ENCODE measurements around the gene SCD5. TPM values are rescaled to one million over a fixed set of nuclear protein-coding genes. Genes with fewer than 3 reads are reported as not detected.

SCD5 gene
- total RNA-seq, 1 donor from 2014 or later = 36.9 TPM

- H3K4me3 Mint-ChIP-seq = no peak overlapping the region
- no peak for DNase-seq (ENCODE audit: low spot score)
- no peaks in the 10 kb centered on the region for H4K20me1 ChIP-seq (ENCODE audit: low read depth)
- H3F3A ChIP-seq (ENCODE audit: low read depth) = no peaks in the 10 kb centered on the region
- peaks cover 2% of the 10 kb centered on the region for H3K27me3 Mint-ChIP-seq (ENCODE audit: insufficient read depth, low read depth)
- H3K36me3 Mint-ChIP-seq = peaks cover 5% of the 10 kb centered on the region
- H3K4me1 ChIP-seq = no peaks in the 10 kb centered on the region
- no peaks in the 10 kb centered on the region for H3K36me3 ChIP-seq
- peaks cover 31% of the 10 kb centered on the region for H3K4me1 Mint-ChIP-seq
- H3K27ac ChIP-seq = no peak overlapping the region
- no peaks in the 10 kb centered on the region for H3K9me3 Mint-ChIP-seq
- no peak overlapping the region for H3K4me3 ChIP-seq
- no peak overlapping the region for H3K4me2 ChIP-seq
- H2AFZ ChIP-seq (replicated peaks) = no peak overlapping the region
- H3K27me3 ChIP-seq = no peaks in the 10 kb centered on the region
- no peaks in the 10 kb centered on the region for H3K9me3 ChIP-seq (ENCODE audit: low read depth)
- H3K27ac Mint-ChIP-seq = no peak overlapping the region
- no peak overlapping the region for H3K9ac ChIP-seq
- TF ChIP-seq EZH2 (IDR thresholded peaks at IDR 0.05) = no peak
- TF ChIP-seq, protein P1, sequence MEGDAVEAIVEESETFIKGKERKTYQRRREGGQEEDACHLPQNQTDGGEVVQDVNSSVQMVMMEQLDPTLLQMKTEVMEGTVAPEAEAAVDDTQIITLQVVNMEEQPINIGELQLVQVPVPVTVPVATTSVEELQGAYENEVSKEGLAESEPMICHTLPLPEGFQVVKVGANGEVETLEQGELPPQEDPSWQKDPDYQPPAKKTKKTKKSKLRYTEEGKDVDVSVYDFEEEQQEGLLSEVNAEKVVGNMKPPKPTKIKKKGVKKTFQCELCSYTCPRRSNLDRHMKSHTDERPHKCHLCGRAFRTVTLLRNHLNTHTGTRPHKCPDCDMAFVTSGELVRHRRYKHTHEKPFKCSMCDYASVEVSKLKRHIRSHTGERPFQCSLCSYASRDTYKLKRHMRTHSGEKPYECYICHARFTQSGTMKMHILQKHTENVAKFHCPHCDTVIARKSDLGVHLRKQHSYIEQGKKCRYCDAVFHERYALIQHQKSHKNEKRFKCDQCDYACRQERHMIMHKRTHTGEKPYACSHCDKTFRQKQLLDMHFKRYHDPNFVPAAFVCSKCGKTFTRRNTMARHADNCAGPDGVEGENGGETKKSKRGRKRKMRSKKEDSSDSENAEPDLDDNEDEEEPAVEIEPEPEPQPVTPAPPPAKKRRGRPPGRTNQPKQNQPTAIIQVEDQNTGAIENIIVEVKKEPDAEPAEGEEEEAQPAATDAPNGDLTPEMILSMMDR (IDR thresholded peaks at IDR 0.05) = no peak
- TF ChIP-seq EZH2phosphoT487 (IDR thresholded peaks at IDR 0.05) = no peak
- H3K79me2 ChIP-seq (ENCODE audit: low read depth) = no peaks in the 10 kb centered on the region
Observed at GRCh38 chr4:82644734-82645126, 153.9 kb downstream of the SCD5 start.

- DNase-seq (ENCODE audit: low spot score) = no peak
- peaks cover 7% of the 10 kb centered on the region for H3K36me3 Mint-ChIP-seq
- Histone ChIP-seq H3K27ac (no peak overlapping the region), H2AFZ (replicated peaks) (no peak overlapping the region), H3K9ac (no peak overlapping the region), H3K4me2 (no peak overlapping the region), H3F3A (ENCODE audit: low read depth) (no peaks in the 10 kb centered on the region), H3K36me3 (no peaks in the 10 kb centered on the region), H3K9me3 (ENCODE audit: low read depth) (no peaks in the 10 kb centered on the region), H4K20me1 (ENCODE audit: low read depth) (no peaks in the 10 kb centered on the region), H3K79me2 (ENCODE audit: low read depth) (no peaks in the 10 kb centered on the region), H3K4me3 (no peak overlapping the region), H3K4me1 (no peaks in the 10 kb centered on the region), H3K27me3 (no peaks in the 10 kb centered on the region)
- no peaks in the 10 kb centered on the region for H3K9me3 Mint-ChIP-seq
- TF ChIP-seq EZH2phosphoT487 (IDR thresholded peaks at IDR 0.05) (no peak), EZH2 (IDR thresholded peaks at IDR 0.05) (no peak)
- TF ChIP-seq, protein P1 (IDR thresholded peaks at IDR 0.05) = no peak
- peaks cover 31% of the 10 kb centered on the region for H3K4me1 Mint-ChIP-seq
- H3K4me3 Mint-ChIP-seq = no peak overlapping the region
- peaks cover 2% of the 10 kb centered on the region for H3K27me3 Mint-ChIP-seq (ENCODE audit: insufficient read depth, low read depth)
- H3K27ac Mint-ChIP-seq = no peak overlapping the region
Observed at GRCh38 chr4:82643994-82644733, 154.4 kb downstream of the SCD5 start.

- H3K4me1 ChIP-seq = no peaks in the 10 kb centered on the region
- H3K27me3 Mint-ChIP-seq (ENCODE audit: insufficient read depth, low read depth) = peaks cover 2% of the 10 kb centered on the region
- TF ChIP-seq EZH2 (IDR thresholded peaks at IDR 0.05) (no peak), EZH2phosphoT487 (IDR thresholded peaks at IDR 0.05) (no peak)
- TF ChIP-seq, protein P1 (IDR thresholded peaks at IDR 0.05) = no peak
- H3K27ac Mint-ChIP-seq = no peak overlapping the region
- no peaks in the 10 kb centered on the region for H3K27me3 ChIP-seq
- H3K79me2 ChIP-seq (ENCODE audit: low read depth) = no peaks in the 10 kb centered on the region
- no peaks in the 10 kb centered on the region for H3F3A ChIP-seq (ENCODE audit: low read depth)
- H2AFZ ChIP-seq (replicated peaks) = no peak overlapping the region
- H3K36me3 ChIP-seq = no peaks in the 10 kb centered on the region
- no peak overlapping the region for H3K27ac ChIP-seq
- no peaks in the 10 kb centered on the region for H3K9me3 ChIP-seq (ENCODE audit: low read depth)
- no peaks in the 10 kb centered on the region for H4K20me1 ChIP-seq (ENCODE audit: low read depth)
- no peak overlapping the region for H3K9ac ChIP-seq
- H3K4me2 ChIP-seq = no peak overlapping the region
- no peak overlapping the region for H3K4me3 ChIP-seq
- DNase-seq (ENCODE audit: low spot score) = no peak
- H3K4me1 Mint-ChIP-seq = peaks cover 31% of the 10 kb centered on the region
- H3K9me3 Mint-ChIP-seq = no peaks in the 10 kb centered on the region
- peaks cover 7% of the 10 kb centered on the region for H3K36me3 Mint-ChIP-seq
- no peak overlapping the region for H3K4me3 Mint-ChIP-seq
Observed at GRCh38 chr4:82642331-82642730, 156.3 kb downstream of the SCD5 start.
